Lower leg skin (tissue), 4 donors: ENCODE measurements around the gene TMEM269. TPM values are rescaled to one million over a fixed set of nuclear protein-coding genes. Genes with fewer than 3 reads are reported as not detected.
A peak's percentile ranks its signal among the peaks of the same experiment; 100 is the strongest.

Experiments used
- DNase-seq, 2 donors: peaks; one replicate each; pipeline ENCODE4 v3.0.0-alpha.2; 2019; ENCODE audit warnings: low spot score in 2 of 2
- H3K4me3 ChIP-seq: fragments of 200-600 bp; sonication (generic); 2 replicates; pipeline ENCODE4 v1.5.1; 2017; ENCODE audit warnings: mild to moderate bottlenecking, low read depth; ENCODE audit not compliant: poor library complexity, severe bottlenecking
- CTCF ChIP-seq, 3 donors: fragments of 450-650 bp; IDR thresholded peaks; one replicate each; pipeline ENCODE4 v1.5.1; 2016; ENCODE audit warnings: antibody characterized with exemption in 3 of 3, mild to moderate bottlenecking in 3 of 3, moderate library complexity in 2 of 3
- POLR2A ChIP-seq, 2 donors: fragments of 450-650 bp; IDR thresholded peaks; one replicate each; pipeline ENCODE4 v1.6.1; 2016 to 2017; ENCODE audit warnings: antibody characterized with exemption in 2 of 2, mild to moderate bottlenecking in 1 of 2, moderate library complexity in 1 of 2
- WGBS, 2 donors: methylation state at CpG; one replicate each; pipeline ENCODE4 v1.1.5; 2018; 5-methylcytosine and 5-hydroxymethylcytosine counted together
- intact Hi-C: fragments of 100-400 bp; cut with DNase I; formaldehyde crosslinking; loops from one replicate; pipeline ENCODE4 v1.15.0; 2023; ENCODE audit warnings: low total_unique reads
- total RNA-seq, 4 donors: library from RNA; depleted of rRNA; stranded (reverse); fragments of >200 nt; gene quantifications; one replicate each; pipeline ENCODE4 v1.1.0, GENCODE V29; 2016

Gene TMEM269
- total RNA-seq, 4 donors from 2014 or later: 0.08 to 0.22 (median 0.13) TPM; not detected in 1

GRCh38 chr1:42741706-42742105 is 43.1 kb upstream of the TMEM269 start:
- intact Hi-C loops: no loop called here
- 87 to 94% methylated on average over 4 of the region's 4 CpGs for WGBS, 2 donors
- DNase-seq: no peak

DNA sequence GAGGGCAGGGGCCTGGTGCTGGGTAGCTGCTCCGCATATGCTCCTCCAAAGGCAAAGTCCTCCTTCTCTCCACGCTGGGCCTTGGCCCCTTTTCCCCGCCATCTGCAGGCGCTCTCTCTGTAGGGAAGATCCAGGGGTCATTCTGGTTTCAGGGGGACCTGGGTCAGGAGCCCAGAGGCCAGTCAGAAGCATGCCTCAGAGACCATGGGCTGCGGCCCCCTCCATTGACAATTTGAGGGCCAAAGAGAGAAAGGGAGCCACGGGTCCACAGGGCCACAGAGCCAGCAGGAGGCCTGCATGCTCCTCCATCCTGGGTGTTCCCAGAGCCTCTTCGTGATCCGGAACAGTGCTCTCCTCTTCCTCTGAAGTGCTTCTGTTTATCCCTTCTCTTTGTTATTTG is 42.6 kb upstream of the TMEM269 start:
- DNase-seq: no peak
- no peak overlapping the region for H3K4me3 ChIP-seq
- intact Hi-C loops: no loop called here
- TF ChIP-seq POLR2A (IDR thresholded peaks at IDR 0.05) (no peak), CTCF (IDR thresholded peaks at IDR 0.05) (no peak)
- 86 to 87% methylated on average over 8 of the region's 8 CpGs for WGBS, 2 donors

More at GRCh38 chr1:42741706-42742105, 43.1 kb upstream of the TMEM269 start:
- no peak overlapping the region for H3K4me3 ChIP-seq
- TF ChIP-seq POLR2A (IDR thresholded peaks at IDR 0.05) (no peak), CTCF (IDR thresholded peaks at IDR 0.05) (no peak)

DNA sequence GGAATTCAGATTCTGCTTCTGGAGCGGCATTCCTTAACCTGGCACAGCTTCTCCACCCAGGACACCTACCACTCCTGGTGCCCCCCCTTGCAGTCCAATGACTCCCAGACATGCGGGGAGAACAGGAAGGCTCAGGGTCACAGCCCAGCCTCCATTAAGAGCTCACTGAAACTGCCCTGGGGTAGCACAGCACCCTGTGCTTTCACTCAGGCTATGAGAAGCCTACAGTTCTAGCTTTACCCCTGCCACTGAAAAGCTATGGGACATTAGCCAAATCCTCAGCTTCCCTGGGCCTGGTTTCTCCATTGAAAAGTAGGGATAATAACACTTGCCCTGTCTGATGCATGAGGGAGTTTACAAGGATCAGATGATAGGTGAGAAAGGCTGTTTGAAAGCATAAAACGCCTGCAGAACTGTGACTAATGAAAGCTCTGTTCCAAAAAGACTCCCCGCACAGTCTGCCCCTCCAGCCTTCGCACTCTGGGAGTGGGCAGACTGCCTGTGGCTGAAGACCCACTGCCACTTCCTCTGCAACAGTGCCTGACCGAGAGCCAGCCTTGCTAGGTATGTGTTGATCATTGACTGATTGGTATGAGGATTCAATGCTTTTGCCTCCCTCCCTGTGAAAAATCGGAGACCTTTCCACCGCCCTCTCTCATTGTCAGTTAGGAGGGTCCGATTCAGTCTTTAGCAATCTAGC is 42.0 kb upstream of the TMEM269 start:
- DNase-seq: no peak
- intact Hi-C loops: no loop called here
- TF ChIP-seq POLR2A (IDR thresholded peaks at IDR 0.05) (no peak), CTCF (IDR thresholded peaks at IDR 0.05) (no peak)
- WGBS, 2 donors: 41 to 58% methylated on average over 9 of the region's 9 CpGs
- H3K4me3 ChIP-seq: no peak overlapping the region

DNA sequence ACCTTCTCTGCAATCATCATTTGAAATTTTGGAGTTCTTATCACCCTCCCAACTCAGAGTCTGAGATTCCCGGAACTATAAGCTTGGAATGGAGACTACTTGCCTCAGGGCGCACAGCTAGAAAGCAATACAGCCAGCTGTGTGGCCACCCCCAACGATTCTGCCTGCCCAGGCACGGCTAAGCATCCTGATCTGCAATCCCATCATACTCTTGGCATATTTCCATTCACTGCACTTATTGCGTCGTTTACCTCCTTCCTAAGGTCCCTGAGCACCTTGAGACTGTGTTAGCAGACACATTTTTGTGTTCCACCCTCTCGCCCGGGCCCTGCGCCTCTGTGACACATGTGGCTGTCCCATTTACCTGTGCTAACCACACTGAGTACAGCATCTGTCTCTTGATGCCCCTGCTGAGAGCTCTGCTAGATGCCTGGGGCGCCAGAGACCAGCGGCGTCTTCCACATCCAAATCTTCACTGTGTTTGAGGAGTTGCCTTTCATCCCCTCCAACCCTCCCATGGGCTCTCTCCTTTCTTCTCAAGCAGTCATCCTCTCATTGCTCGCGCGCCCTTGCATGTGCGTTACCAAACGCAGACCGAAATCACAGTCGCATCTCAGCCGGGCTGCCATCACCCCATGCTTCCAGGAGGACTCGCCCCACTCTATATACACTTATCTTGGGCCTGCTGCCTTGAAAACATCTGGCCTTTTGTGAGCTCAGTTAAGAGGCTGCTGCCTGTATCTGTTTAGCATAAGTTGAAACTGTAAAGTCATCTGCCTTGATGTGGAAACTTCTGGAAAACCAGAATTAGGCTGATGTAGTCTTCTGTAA is 41.3 kb upstream of the TMEM269 start:
- intact Hi-C loops: no loop called here
- WGBS, 2 donors: 54 to 63% methylated on average over 21 of the region's 21 CpGs
- DNase-seq: peak in 1 of 2 donors; percentile 76
- TF ChIP-seq POLR2A (IDR thresholded peaks at IDR 0.05) (no peak), CTCF (IDR thresholded peaks at IDR 0.05) (no peak)
- H3K4me3 ChIP-seq: no peak overlapping the region

- no peak overlapping the region for H3K4me3 ChIP-seq
- intact Hi-C loops: no loop called here
- peak in 1 of 2 donors; percentile 26 for DNase-seq
- WGBS, 2 donors: 88 to 92% methylated on average over 9 of the region's 9 CpGs
- TF ChIP-seq POLR2A (IDR thresholded peaks at IDR 0.05) (no peak), CTCF (IDR thresholded peaks at IDR 0.05) (no peak)
These were observed 40.7 kb upstream of the TMEM269 start for GRCh38 chr1:42744148-42744413.
